NCI-H2196 treated with DMSO at 0.1 percent for 48 hours (cell line): ENCODE data around the gene PPP3CA.

Experiments
- DNase-seq: peaks from one replicate; lab custom pipeline; 2025; ENCODE audit not compliant: unreplicated experiment; lab: John Stamatoyannopoulos, UW

PPP3CA gene

DNA sequence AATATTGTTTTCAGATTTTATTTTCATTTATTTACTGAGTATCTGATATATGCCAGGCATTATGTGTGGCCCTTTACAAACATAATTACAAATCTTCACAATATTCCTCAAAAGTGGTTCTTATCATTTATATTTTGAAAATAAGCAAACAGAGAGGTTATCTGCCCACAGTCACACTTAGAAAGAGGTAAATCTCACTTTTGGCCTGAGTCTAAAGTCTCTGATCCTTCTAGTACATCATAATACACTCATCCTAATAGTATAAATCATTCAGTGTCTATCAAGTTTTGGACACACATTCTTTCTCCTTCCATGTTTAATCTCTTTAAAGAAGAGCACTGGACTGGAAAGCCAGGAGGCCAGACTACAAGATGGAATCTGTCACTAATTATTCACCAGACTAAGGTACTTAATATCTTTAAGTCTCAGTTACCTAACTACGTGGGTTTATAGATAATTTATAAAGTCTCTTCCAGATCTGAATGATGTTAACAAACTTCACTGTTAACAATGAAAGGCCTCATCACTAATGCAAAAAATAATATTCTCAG is 281.3 kb downstream of the PPP3CA start:
- no peak for DNase-seq

DNA sequence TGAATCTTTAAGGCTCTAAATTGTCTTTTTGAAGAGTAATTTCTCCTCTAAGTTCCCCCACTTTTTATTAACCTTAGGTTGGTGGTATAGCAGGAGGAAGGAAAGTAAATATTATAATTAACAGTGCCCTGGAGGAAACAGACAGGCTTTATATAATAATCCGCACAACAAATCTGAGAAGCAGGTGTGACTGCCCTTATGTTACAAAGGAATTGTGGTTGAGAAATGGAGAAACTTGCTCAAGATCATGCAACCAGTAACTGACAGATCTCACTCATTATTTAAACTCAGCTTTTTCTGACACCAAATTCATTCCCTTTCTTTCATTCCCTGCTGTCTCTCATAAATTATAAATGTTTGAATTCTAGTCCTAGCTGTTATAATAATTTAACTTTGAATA is 282.0 kb downstream of the PPP3CA start:
- DNase-seq, result no peak

DNA sequence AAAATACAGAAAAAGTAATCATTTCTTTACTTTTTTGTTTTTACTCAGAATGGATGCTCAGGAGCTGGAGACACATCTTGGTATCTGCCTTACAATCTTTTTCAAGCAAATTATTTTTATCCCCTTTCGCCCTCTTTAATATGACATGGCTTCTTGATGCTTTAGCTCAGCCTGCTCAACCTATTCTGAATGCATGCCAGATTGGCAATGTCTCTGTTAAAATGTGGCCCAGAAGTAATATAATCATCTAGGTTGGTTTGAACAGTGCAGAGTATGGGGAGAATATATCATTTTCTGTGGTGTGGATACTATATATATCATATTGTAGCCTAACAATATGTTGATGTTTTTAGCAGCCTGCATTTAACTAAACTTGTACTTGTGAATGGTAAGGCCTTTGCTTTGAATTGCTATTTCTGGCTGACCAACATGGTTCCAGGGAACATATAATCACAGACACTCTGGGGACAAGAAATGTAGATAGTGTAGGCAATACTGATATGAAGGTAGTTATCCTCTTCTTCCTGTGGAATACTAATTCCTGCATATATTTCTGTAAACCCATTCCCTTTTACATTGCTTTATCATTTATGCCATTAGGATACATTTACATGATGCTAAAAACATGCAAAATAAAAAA is 282.7 kb downstream of the PPP3CA start:
- no peak for DNase-seq

DNA sequence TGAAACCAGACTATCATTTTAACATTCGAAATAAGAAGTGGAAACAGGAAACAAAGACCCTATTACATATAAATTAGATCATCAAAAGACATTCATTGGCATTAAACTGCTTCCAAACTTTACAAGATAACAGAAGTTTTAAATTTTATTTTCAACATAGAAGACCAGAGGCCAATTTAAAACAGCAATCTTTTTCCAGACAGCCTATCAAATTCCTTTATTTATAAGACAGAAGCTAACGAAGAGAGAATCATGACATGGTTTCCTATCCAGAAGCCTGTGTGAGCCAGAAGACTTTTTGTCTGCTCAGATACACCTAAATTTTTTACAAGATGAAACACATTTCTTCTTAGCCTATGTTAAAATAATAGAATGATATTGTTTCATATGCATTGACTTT is 291.9 kb downstream of the PPP3CA start:
- DNase-seq, result no peak

DNA sequence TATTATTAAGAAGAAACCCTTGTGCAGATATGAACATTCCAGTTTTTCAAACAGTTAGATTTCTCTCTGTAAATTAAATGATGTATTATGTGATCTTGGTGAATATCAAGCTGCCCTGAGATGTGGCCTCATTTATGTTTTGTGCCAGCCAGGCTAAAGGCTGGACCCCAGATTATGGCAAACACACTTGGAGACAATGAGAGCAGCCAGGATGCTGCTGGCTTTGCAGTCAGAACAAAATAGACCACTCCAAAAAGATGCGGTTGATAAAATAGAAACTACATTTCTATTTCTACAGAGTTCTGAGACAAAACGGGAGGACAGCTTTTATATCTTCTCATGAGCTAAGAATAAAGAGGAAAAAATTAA is 296.5 kb downstream of the PPP3CA start:
- no peak for DNase-seq

DNA sequence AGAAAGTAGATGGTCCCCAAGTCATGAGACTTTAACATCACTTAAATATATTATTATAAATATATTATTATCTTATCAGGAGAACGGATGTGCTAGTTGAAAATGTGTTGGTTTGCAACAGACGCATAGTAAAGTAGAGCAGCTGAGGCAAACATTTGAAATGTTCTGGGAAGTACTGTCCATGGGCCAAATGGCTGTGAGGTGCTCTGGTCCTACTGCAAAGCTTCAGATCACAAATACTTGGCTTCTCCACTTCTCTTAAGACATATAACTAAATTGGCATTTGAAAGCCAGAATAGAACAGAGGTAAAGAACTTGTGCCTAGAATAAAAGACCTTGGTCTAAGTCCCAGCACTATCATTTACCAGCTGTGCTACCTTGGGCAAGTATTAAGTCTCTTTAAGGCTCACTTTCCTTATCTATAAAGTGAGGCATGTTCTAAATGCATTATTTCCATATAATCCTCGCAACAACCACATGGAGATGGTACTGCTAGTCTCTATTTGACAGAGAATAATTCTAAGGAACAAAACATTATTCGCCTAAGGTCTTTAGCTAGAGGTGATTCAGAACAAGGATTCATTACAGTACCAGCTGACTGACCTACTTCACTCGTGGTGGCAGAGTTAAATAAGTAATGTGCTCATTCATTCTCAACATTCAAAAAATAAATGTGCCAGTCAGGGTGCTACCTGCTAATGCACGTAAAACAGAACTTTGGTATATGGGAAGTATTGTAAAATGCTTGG is 297.1 kb downstream of the PPP3CA start:
- no peak for DNase-seq

DNA sequence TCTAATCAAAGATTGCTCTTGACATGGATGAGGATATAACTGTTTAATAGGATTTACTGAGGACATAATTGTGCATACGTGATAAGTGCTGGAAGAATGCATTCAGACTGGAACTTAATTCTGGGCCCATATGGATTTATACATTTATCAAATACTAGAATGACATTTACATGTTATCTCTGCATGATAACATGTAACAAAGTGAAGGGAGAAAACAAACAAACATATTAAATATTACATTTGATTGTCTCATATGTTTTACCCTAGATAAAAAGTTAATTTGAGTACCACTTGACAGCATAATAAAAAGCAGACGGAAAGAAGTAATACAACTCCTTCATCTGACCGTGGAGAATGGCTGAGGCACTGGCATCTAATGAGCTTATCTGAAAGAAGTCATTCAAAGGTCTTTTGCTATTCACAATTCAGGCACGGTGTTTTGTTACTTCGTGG is 297.8 kb downstream of the PPP3CA start:
- DNase-seq, result no peak

DNA sequence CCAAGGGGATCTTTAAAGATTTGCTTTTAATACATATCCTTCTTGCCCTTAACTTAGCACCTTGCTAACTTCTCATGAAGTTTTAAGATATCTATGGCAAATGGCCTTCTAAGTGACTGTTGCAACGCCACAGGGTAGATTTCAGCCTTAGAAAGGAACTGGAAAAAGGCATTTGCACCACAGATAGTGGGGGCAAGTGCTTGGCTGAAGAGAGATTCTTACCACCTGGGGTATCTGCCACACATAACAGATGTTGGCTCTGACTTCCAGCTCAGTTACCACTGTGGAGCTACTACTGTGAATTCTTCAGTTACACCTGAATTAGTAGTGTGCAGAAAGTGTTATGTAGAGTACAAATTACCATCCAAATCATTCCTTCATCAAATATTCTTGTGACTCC is 302.6 kb downstream of the PPP3CA start:
- DNase-seq, result no peak

DNA sequence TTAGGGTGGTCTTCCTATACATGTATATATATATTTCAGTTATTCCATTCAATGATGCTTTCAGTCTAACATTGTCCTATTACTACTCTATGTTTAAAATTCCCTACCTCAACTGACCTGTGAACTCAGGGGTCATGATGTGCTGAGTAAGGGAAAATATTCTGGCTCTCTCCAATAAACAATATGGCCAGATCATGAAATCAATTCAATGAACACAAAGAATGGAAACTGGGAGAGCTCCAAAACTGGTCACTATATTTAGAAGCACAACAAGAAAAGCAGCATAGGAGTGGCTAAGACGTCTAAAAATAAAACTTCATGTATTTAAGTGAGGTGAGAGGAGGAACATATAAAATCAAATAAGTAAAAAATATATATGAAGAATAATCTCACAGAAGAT is 304.5 kb downstream of the PPP3CA start:
- no peak for DNase-seq

DNA sequence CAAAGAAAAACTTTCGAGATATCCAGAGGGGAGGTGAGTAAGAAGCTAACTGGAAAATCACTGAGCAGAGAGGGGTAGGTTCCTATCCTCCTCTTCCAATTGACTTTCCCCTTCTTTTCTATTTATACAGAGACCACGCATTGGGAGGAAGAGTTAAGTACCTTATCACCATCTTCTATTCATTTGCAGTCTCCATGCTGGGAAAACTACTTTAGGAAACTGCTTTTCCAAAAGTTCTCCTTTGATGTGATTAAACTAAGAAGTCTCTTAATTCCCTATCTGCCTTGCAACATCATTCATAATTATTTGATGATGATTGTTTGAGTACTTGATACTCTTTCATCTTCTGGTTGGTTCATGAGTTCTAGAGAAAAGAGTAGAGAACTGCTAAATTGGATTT is 306.6 kb downstream of the PPP3CA start:
- DNase-seq, result no peak

DNA sequence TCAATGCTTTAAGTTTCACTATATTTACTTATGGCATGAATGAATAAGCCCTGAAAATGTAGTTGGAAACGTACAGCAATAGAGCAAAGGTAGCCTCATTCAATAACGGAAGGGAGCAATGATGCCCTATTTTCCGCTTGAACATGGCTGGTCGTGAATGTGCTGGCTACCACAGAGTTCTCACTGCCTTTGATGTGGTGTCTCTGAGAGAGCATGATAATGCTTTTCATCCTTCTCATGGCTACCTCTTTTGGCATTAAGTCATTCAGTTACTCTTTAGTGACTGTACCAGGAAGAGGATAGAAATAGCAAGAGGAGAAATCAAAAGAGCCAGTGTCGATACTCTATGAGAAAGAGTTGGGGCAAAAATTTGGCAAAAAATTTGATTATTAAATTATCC is 308.0 kb downstream of the PPP3CA start:
- no peak for DNase-seq

DNA sequence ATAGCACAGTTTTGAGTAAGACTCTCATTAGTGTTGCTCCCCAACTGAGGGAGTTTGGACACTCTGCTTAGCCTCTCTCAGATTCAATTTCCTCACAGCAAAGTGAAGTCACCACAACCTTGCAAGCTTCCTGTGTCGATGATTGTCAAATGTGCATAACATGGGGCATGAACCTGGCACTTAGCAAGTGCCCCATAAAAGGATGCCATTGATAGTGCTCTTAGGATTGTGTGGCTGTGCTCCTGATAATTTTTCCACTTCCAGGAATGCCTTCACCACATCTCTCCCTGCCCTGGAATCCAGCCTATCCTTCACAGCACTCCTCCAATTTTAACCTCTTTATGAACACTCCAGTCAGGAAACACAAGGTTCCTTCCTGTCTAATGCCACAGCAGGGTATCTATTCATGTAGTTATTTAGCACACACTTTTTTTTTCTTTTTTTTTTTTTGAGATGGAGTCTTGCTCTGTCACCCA is 309.4 kb downstream of the PPP3CA start:
- no peak for DNase-seq

DNA sequence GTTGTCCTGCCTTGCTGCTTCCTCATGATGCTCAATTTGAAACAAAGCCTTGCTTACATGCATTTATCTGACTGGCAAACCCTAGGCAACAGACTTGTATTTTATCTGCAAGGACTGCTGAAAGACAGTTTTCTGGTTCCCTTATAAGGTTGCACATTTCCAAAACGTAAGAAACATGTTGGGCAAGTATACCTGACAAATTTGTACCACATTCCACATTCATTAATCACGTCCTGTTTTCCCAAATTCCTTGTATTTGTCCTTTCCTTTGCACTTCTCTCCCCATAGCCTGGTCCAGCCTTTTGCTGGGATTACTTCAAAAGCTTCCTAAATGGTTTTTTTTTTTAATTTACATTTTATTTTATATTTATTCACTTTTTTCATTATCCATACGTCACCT is 310.1 kb downstream of the PPP3CA start:
- DNase-seq, result no peak

DNA sequence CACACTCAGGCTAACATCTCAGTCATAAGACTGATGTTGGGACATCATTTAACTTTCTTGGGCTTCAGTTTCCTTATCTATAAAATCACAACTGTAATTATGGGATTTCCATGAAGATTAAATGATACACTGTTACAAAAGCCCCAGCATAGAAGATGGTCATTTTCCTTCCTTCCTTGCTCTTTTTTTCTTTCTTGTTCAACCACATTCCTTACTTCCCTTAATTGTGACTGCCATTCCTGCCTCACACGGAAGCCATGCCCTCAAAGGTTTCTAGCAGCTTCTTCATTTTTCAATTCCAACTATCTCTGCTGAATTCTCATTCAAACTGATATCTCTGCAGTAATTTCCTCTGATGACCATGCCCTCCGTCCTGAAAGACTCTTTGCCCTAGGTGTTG is 311.8 kb downstream of the PPP3CA start:
- no peak for DNase-seq

DNA sequence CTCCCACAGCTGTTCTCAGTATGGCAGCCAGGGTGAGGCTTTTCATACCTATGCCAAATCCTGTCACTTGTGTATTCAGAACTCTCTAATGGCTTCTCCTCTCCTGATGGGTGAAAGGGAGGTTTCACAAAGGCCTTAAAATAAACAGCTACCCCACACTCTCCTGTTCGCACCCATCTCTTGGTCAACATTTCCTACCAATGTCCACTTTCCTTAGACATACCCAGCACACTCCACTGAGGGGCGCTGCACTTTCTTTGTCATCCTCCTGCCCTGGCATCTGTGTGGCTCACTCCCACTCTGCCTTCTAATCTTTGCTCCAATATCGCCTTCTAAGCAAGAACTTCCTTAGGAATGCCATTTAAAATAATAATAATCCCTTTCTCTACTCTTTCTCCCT is 313.3 kb downstream of the PPP3CA start:
- no peak for DNase-seq

DNA sequence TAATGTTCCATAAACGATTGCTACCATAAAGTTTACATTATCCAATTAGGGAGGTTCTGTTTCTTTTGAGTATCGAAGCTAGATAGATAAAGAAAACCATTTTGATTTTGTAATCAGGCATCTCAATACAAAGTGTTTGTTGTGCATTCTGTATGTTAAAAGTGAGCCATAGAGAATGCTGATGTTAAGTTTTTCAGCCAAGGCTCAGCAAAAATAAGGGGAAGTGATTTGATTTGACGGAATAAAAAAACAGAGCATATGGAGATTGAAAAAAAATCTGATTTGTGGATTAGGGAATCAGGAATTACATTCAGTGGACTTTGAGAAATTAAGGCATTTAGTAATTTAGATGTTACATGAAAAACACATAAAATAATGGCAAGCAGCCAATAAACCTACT is 314.8 kb downstream of the PPP3CA start:
- DNase-seq, result no peak

DNA sequence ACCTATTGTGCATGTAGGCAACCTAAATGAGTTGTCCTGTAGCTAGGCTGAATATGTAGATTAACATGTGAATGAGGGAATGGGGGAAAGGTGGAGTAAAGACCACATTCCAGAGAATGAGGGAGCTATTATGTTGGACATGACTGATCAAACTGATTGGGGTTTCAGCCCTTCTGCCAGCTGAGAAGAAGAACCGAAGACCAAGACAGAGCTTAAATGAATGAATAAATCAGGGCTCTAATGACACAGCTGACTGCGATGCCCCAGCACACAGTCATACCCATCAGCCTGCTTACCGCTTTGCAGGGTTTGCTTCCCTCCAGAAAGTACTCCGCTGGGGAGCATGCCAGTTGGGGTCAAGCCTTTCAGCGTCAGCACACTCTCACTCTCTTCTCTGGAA is 315.4 kb downstream of the PPP3CA start:
- DNase-seq, result no peak

DNA sequence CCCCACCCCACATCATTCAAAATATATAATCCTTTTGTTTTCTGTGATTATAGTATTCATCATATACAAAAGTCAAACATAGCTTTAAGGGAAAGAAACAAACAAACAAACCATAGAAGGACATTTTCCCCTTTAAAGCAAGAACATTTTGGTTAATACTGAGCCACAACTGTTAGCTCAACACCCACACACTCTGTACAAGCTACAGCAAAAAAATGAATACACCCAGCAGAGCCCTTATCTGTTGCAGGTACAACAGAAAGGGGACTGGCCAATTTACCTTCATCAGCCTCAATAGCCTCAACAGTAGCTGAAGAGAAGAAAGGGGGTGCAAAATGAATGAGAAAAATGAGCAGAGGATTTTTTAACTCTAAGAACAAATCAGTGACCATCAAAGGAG is 318.4 kb downstream of the PPP3CA start:
- DNase-seq, result no peak

DNA sequence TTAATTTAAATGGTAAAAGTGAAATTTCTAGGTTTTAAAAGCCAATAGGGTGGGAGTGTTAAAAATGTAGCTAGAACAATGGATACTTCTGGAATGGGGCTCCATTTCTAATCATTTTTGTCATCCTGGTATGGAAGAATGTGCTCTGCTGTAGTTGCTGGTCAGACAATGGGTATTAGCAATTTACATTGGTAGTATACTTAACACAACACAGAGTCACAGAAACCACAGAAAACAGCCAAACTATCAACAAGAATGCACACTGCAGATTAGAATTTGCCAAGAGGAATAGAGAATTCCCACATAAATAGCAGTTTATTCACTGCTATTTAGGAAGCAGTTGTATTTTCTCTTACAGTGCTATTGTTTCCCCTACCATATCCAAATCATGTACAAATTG is 319.6 kb downstream of the PPP3CA start:
- no peak for DNase-seq

DNA sequence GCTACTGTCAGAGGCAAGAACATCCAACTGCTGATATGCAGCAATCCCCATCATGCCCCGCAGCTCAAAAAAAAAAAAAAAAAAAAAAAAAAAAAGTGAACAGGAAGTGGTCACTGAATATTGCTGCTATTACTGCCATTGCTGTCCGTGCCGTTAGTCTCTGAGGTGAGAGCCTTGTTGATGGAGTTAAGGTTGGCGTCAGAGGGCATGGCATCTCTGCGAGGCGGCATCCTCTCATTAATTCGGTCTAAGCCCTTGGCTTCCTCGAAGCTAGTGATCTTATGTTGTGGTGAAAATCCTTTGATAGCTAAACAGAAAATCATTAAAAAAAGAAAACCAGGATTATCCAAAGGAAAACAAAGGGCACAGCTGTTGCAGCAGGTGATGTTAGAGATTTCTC is 321.6 kb downstream of the PPP3CA start:
- no peak for DNase-seq

DNA sequence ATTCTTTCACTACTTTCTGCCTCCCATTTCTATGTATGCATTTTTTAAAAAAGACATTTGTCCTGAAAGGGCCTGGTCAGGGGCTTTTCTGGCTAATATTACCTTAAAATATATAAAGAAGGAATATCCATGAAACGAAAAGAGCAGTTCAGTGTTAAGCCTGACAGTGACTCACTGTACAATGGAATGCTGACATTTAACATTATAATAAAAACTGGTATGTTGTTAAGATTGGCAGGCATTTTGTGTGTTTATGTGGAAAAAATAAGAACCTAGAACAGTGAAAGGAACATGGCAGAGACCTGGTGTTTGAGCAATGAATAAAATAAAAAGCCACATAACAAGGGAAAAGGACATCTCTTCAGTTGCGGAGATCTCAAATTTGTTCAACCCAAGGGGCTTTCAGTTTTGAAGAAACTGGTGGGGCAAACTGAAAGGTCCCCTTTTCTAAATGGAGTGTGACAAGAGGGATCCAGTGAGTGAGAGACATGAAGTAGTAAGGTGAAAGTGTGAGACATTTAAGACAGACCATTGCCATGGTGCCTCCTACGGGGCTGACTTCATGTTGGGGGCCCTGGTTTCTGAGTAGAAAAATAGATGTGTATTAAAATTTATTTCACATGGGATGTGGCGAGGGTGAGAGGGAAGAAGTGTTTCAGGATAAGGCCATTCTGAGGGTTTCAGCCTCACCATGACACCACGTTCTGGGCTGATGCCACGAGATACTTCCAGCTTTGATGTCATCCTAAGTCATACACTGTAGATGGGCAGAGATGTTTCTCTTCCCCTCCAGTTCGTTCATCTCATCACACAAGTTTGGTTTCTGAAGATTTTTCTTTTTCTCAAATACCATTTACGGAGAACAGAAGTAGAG is 324.9 kb downstream of the PPP3CA start:
- DNase-seq, result no peak

DNA sequence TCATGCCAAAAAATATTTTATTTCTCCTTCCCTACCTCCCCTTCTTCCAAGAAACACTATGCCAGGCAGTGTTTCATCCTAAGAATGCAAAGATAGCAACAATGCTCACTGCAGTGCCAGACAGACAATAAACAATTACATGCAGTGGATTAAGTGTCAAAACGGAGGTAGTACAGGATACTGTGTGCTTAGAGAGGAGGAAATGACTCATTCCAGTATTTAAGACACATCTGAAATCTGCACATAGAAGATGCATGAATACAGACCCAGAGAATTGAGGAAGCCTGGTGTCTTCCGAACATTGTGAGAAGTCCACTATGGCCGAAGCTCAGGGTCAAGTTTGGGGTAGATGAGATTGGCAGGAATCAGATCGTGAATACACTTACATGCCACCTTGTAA is 326.4 kb downstream of the PPP3CA start:
- DNase-seq, result no peak
